ENCODE measurements around the gene SLC9A3.

- peak in 1 of 5 experiments; percentile 19 for TF ChIP-seq CTCF (IDR thresholded peaks at IDR 0.05)
- TF ChIP-seq EP300 (IDR thresholded peaks at IDR 0.05; ENCODE audit: low read depth) = no peak
Observed at GRCh38 chr5:518721-519120, 5.5 kb downstream of the SLC9A3 start.

Data from transverse colon (tissue), 3 donors.